ENCODE data around the gene OSTC. TPM values are rescaled to one million over a fixed set of nuclear protein-coding genes. Genes with fewer than 3 reads are reported as not detected.
A peak's percentile ranks its signal among the peaks of the same experiment; 100 is the strongest.

OSTC gene
- polyA plus RNA-seq, 3 donors from 2014 or later: 152 to 257 (median 182) TPM

GRCh38 chr4:108622828-108623227 lies 27.6 kb upstream of the OSTC start:
- peaks cover 41 to 62% of the 10 kb centered on the region in 2 donors for H3K4me1 Mint-ChIP-seq
- H3K36me3 Mint-ChIP-seq: peaks cover 17 to 40% (median 28%) of the 10 kb centered on the region in 3 donors
- H3K4me3 Mint-ChIP-seq: peak overlapping the region in 1 of 5 donors; percentile 18
- no peak for DNase-seq
- H3K9me3 Mint-ChIP-seq: no peaks in the 10 kb centered on the region
- peak overlapping the region in 5 of 6 donors; percentile 3 to 61 (median 9) for H3K27ac Mint-ChIP-seq
- peaks cover 4 to 6% (median 5%) of the 10 kb centered on the region in 3 donors for H3K27me3 Mint-ChIP-seq (ENCODE audit: low read depth in 3 of 3)

DNA sequence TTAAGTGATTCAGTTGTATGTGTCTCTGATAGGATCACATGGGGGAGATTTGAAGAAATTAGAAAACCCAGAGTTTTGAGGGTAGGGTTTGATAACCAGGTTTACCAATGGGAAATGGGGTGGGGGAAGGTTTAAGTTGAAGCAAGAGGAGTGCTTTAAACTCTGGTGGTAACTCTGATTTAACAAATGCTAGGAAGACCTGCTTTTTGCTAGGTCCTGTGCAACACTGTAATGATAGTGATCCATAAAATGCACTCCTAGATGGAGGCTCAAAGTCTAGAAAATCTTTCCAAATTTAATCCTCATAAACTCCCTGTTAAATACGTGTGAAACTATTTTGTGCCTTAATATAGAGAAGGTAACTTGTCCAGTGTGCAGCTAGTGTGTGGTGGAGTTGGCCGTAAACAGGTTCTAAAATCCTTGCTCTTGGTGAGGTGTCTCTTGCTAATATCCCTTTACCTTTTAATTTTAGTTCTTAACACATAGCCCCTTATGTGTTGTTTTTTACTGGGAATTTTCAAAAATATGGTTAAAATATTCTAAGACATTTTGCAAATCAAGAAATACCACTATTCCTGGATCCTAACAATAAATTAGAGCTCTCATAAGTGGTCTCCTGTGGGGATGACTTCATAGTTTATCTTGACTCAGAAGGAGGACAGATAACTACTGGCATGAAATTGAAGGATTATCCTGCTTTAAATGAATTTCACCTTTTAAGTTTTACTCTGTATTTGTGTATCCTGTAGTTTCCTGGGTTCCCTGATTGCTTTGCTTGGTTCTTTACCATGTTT lies 25.9 kb upstream of the OSTC start:
- Mint-ChIP-seq H3K9me3 (no peaks in the 10 kb centered on the region), H3K36me3 (peaks cover 17 to 40% (median 28%) of the 10 kb centered on the region in 3 donors), H3K27me3 (ENCODE audit: low read depth in 3 of 3) (peaks cover 4 to 6% (median 5%) of the 10 kb centered on the region in 3 donors), H3K4me3 (no peak overlapping the region), H3K27ac (peak overlapping the region in 1 of 6 donors; percentile 57), H3K4me1 (peaks cover 39 to 54% of the 10 kb centered on the region in 2 donors)
- no peak for DNase-seq

GRCh38 chr4:108626056-108626455 lies 24.3 kb upstream of the OSTC start:
- Mint-ChIP-seq H3K36me3 (peaks cover 24 to 50% (median 28%) of the 10 kb centered on the region in 3 donors), H3K4me3 (no peak overlapping the region)

DNA sequence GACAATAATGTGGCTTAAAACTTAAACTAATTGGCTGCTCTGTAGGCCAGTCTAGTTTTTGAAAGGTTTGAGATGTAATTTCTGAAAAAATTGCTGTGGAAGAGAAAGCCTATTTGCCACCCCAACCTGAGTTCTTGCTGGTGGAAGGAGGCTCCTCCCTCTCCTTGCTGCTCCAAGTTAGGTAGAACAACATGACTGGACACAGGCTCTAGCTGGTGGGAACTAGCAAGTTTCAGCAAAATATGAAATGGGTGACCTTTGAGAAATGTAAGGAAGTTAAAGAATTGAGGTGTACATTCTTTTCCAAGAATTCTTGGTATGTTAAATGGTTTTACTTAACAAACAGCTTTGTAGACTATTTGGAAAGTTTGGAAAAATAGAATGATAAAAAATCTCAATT lies 22.0 kb upstream of the OSTC start:
- Mint-ChIP-seq H3K9me3 (no peaks in the 10 kb centered on the region), H3K4me1 (peaks cover 9 to 17% of the 10 kb centered on the region in 2 donors), H3K4me3 (no peak overlapping the region), H3K36me3 (peaks cover 19 to 53% (median 29%) of the 10 kb centered on the region in 3 donors), H3K27ac (no peak overlapping the region), H3K27me3 (ENCODE audit: low read depth in 3 of 3) (peaks cover 0 to 2% (median 1%) of the 10 kb centered on the region in 3 donors)
- no peak for DNase-seq

More at GRCh38 chr4:108626056-108626455, 24.3 kb upstream of the OSTC start:
- peaks cover 0 to 2% (median 1%) of the 10 kb centered on the region in 3 donors for H3K27me3 Mint-ChIP-seq (ENCODE audit: low read depth in 3 of 3)
- H3K9me3 Mint-ChIP-seq: no peaks in the 10 kb centered on the region
- no peak overlapping the region for H3K27ac Mint-ChIP-seq
- peaks cover 26 to 38% of the 10 kb centered on the region in 2 donors for H3K4me1 Mint-ChIP-seq
- DNase-seq: no peak

GRCh38 chr4:108635070-108635655 lies 15.2 kb upstream of the OSTC start:
- H3K9me3 Mint-ChIP-seq: no peaks in the 10 kb centered on the region
- H3K27me3 Mint-ChIP-seq (ENCODE audit: low read depth in 3 of 3): no peaks in the 10 kb centered on the region
- no peak overlapping the region for H3K4me3 Mint-ChIP-seq
- no peak for DNase-seq
- peak overlapping the region in 1 of 6 donors; percentile 83 for H3K27ac Mint-ChIP-seq
- H3K4me1 Mint-ChIP-seq: no peaks in the 10 kb centered on the region
- H3K36me3 Mint-ChIP-seq: peaks cover 2 to 36% (median 14%) of the 10 kb centered on the region in 3 donors

DNA sequence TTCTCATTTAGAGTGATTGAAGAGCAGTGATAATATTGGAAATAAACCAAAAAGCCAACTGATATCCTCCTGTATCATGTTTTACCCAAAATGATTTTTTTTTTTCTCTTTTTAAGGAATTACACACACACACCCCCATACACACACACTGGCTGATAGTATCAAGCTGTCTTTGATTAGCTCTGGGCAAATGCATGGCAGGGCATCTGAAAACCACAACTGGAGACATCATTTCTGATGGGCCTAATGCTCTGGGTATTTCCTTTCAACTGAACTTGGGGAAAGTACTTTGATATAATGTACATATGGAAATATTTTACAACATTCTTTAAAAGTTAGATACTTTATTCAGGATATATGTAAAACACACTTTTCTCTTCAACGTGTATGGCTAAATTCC lies 14.2 kb upstream of the OSTC start:
- Mint-ChIP-seq H3K36me3 (peaks cover 0 to 29% (median 14%) of the 10 kb centered on the region in 3 donors), H3K4me3 (no peak overlapping the region), H3K27ac (no peak overlapping the region), H3K27me3 (ENCODE audit: low read depth in 3 of 3) (no peaks in the 10 kb centered on the region), H3K9me3 (no peaks in the 10 kb centered on the region), H3K4me1 (no peaks in the 10 kb centered on the region)
- no peak for DNase-seq

GRCh38 chr4:108637856-108638255 lies 12.5 kb upstream of the OSTC start:
- Mint-ChIP-seq H3K4me1 (no peaks in the 10 kb centered on the region), H3K27ac (no peak overlapping the region), H3K4me3 (no peak overlapping the region), H3K36me3 (peaks cover 0 to 19% (median 12%) of the 10 kb centered on the region in 3 donors), H3K9me3 (no peaks in the 10 kb centered on the region), H3K27me3 (ENCODE audit: low read depth in 3 of 3) (no peaks in the 10 kb centered on the region)
- DNase-seq: no peak

GRCh38 chr4:108644237-108644636 lies 6.2 kb upstream of the OSTC start:
- H3K4me1 Mint-ChIP-seq: peaks cover 0 to 2% of the 10 kb centered on the region in 2 donors
- H3K4me3 Mint-ChIP-seq: no peak overlapping the region
- H3K36me3 Mint-ChIP-seq: no peaks in the 10 kb centered on the region
- H3K9me3 Mint-ChIP-seq: no peaks in the 10 kb centered on the region
- H3K27me3 Mint-ChIP-seq (ENCODE audit: low read depth in 3 of 3): no peaks in the 10 kb centered on the region
- DNase-seq: no peak
- H3K27ac Mint-ChIP-seq: no peak overlapping the region

GRCh38 chr4:108646706-108647105 lies 3.7 kb upstream of the OSTC start:
- peaks cover 22 to 25% of the 10 kb centered on the region in 2 donors for H3K4me1 Mint-ChIP-seq
- peaks cover 5 to 6% (median 6%) of the 10 kb centered on the region in 3 donors for H3K27me3 Mint-ChIP-seq (ENCODE audit: low read depth in 3 of 3)
- H3K36me3 Mint-ChIP-seq: no peaks in the 10 kb centered on the region
- no peaks in the 10 kb centered on the region for H3K9me3 Mint-ChIP-seq
- no peak overlapping the region for H3K4me3 Mint-ChIP-seq
- H3K27ac Mint-ChIP-seq: no peak overlapping the region
- no peak for DNase-seq

- no peaks in the 10 kb centered on the region for H3K9me3 Mint-ChIP-seq
- no peak for DNase-seq
- H3K36me3 Mint-ChIP-seq: no peaks in the 10 kb centered on the region
- H3K27ac Mint-ChIP-seq: peak overlapping the region; percentile 94 to 99 (median 96)
- H3K4me3 Mint-ChIP-seq: peak overlapping the region; percentile 91 to 96 (median 93)
- H3K27me3 Mint-ChIP-seq (ENCODE audit: low read depth in 3 of 3): peaks cover 5 to 6% (median 6%) of the 10 kb centered on the region in 3 donors
- peaks cover 40 to 53% of the 10 kb centered on the region in 2 donors for H3K4me1 Mint-ChIP-seq
Measured at GRCh38 chr4:108649863-108650211, 562 bp upstream of the OSTC start.

- peak overlapping the region; percentile 91 to 96 (median 93) for H3K4me3 Mint-ChIP-seq
- peaks cover 40 to 53% of the 10 kb centered on the region in 2 donors for H3K4me1 Mint-ChIP-seq
- H3K36me3 Mint-ChIP-seq: no peaks in the 10 kb centered on the region
- H3K27me3 Mint-ChIP-seq (ENCODE audit: low read depth in 3 of 3): peaks cover 5 to 6% (median 6%) of the 10 kb centered on the region in 3 donors
- H3K9me3 Mint-ChIP-seq: no peaks in the 10 kb centered on the region
- peak in 2 of 3 donors; percentile 2 to 8 for DNase-seq
- peak overlapping the region; percentile 94 to 99 (median 96) for H3K27ac Mint-ChIP-seq
Measured at GRCh38 chr4:108651014-108651791, 804 bp downstream of the OSTC start.

- no peaks in the 10 kb centered on the region for H3K9me3 Mint-ChIP-seq
- H3K27ac Mint-ChIP-seq: no peak overlapping the region
- peaks cover 10 to 38% (median 24%) of the 10 kb centered on the region in 3 donors for H3K36me3 Mint-ChIP-seq
- peaks cover 0 to 1% (median 0%) of the 10 kb centered on the region in 3 donors for H3K27me3 Mint-ChIP-seq (ENCODE audit: low read depth in 3 of 3)
- no peak for DNase-seq
- H3K4me1 Mint-ChIP-seq: peaks cover 0 to 6% of the 10 kb centered on the region in 2 donors
- H3K4me3 Mint-ChIP-seq: no peak overlapping the region
Measured at GRCh38 chr4:108662629-108663028, 12.2 kb downstream of the OSTC start.

- Mint-ChIP-seq H3K4me3 (no peak overlapping the region), H3K4me1 (no peaks in the 10 kb centered on the region), H3K9me3 (no peaks in the 10 kb centered on the region), H3K27ac (no peak overlapping the region), H3K27me3 (ENCODE audit: low read depth in 3 of 3) (no peaks in the 10 kb centered on the region), H3K36me3 (peaks cover 17 to 33% (median 24%) of the 10 kb centered on the region in 3 donors)
- no peak for DNase-seq
Measured at GRCh38 chr4:108674356-108674977, 24.1 kb downstream of the OSTC start.
